ENCODE data around the gene D2HGDH.
A peak's percentile ranks its signal among the peaks of the same experiment; 100 is the strongest.
"Not testable (repeated sequence)": the region's sequence is repeated elsewhere in the genome, so short reads cannot be mapped to it uniquely, and the experiment has no call there.

Gene D2HGDH

DNA sequence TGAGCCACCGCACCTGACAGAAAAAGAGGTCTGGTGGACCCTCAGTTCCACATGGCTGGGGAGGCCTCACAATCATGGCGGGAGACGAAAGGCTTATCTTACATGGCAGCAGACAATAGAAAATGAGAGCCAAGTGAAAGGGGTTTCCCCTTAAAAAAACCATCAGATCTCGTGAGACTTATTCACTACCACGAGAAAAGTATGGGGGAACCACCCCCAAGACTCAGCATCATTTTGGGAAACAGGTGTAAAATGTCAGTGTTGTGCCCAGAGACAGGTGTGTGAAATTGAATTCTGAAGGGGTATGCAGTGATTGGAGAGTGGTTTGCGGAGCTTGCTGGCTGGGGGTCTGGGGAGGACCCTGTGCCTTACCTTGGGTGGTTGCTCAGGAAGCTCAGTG lies 4.6 kb upstream of the D2HGDH start:
- Histone ChIP-seq H3K27me3 (ENCODE audit: control insufficient read depth, insufficient read depth, low read length) (no peaks in the 10 kb centered on the region), H3K9me3 (ENCODE audit: control insufficient read depth, low read length) (no peaks in the 10 kb centered on the region), H3K4me1 (ENCODE audit: control insufficient read depth, insufficient read depth, low read length) (peaks cover 9% of the 10 kb centered on the region), H3K36me3 (ENCODE audit: control insufficient read depth, insufficient read depth, low read length) (no peaks in the 10 kb centered on the region), H3K9ac (ENCODE audit: low read length) (no peak overlapping the region), H3K4me3 (ENCODE audit: low read length) (no peak overlapping the region)

DNA sequence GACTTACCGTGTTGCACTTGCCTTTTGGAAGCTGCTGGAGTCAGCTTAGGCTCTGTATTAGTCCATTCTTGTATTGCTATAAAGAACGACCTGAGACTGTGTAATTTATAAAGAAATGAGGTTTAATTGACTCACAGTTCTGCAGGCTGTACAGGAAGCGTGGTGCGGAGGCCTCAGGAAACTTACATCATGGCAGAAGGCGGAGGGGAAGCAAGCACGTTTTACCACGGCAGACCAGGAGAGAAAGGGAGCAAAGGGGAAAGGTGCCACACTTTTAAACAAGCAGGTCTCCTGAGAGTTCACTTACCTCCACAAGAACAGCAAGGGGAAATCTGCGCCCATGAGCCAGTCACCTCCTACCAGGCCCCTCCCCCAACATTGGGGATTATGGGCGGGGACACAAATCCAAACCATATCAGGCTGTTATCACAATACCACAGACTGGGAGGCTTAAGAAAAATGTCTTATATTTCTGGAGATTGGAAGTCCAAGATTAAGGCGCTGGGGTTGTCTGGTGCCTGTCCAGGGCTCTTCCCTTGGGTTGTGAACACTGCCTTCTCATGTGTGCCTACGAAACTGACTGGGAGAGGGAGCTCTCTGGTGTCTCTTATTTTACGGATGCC lies 3.6 kb upstream of the D2HGDH start:
- H3K9me3 ChIP-seq (ENCODE audit: control insufficient read depth, low read length), result no peaks in the 10 kb centered on the region
- no peaks in the 10 kb centered on the region for H3K36me3 ChIP-seq (ENCODE audit: control insufficient read depth, insufficient read depth, low read length)
- no peak overlapping the region for H3K4me3 ChIP-seq (ENCODE audit: low read length)
- H3K9ac ChIP-seq (ENCODE audit: low read length), result no peak overlapping the region
- H3K27me3 ChIP-seq (ENCODE audit: control insufficient read depth, insufficient read depth, low read length), result no peaks in the 10 kb centered on the region
- H3K4me1 ChIP-seq (ENCODE audit: control insufficient read depth, insufficient read depth, low read length), result peaks cover 9% of the 10 kb centered on the region

DNA sequence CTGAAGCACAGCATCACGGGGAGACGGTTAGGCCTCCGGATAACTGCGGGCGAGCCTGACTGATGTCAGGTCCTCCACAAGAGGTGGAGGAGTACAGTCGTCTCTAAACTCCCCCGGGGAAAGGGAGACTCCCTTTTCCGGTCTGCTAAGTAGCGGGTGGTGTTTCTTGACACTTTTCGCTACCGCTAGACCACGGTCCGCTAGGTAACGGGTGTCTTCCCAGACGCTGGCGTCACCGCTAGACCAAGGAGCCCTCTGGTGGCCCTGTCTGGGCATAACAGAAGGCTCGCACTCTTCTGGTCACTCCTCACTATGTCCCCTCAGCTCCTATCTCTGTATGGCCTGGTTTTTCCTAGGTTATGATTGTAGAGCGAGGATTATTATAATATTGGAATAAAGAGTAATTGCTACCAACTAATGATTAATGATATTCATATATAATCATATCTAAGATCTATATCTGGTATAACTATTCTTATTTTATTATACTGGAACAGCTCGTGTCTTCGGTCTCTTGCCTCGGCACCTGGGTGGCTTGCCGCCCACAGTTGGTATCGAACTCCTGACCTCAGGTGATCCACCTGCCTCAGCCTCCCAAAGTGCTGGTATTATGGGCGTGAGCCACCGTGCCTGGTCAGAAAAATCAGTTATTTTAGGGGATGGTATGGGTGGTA lies 1.8 kb upstream of the D2HGDH start:
- not testable (repeated sequence) for H3K9ac ChIP-seq (ENCODE audit: low read length); H3K4me3 ChIP-seq (ENCODE audit: low read length); H3K27me3 ChIP-seq (ENCODE audit: control insufficient read depth, insufficient read depth, low read length); H3K36me3 ChIP-seq (ENCODE audit: control insufficient read depth, insufficient read depth, low read length); H3K9me3 ChIP-seq (ENCODE audit: control insufficient read depth, low read length); H3K4me1 ChIP-seq (ENCODE audit: control insufficient read depth, insufficient read depth, low read length)

DNA sequence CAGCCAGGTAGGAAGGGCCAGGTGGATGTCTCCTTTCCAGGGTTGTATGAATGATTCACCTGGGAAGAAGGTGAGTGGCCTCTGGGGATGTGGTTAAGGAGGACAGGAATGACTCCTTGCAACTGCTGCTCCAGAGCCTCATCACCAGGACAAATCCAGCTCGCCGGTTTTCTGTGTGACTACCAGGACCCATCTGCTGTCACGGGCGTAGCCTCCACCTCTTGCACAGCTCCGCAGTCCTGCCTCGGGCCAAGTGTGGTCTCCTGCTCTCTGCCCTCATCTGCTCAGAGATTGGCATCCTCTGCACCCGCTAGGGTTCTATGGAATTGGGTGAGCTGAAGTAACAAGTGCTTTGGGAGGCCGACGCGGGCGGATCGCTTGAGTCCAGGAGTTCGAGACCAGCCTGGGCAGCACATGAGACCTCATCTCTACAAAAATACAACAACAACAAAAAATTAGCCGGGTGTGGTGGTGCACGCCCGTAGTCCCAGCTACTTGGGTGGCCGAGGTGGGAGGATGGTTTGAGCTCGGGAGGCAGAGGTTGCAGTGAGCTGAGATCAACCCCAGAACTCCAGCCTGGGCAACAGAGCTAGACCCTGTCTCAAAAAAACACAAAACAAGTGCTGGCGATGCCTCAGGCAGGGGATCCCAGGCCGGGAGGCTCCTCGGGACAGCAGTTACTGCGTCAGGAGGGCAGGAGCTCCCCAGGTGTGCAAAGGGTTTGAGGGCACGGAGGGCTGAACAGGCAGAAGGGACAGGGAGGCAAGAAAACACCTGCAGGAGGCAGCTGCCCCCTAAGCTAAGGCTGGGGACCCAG lies 831 bp upstream of the D2HGDH start:
- Histone ChIP-seq H3K36me3 (ENCODE audit: control insufficient read depth, insufficient read depth, low read length) (no peaks in the 10 kb centered on the region), H3K4me1 (ENCODE audit: control insufficient read depth, insufficient read depth, low read length) (peaks cover 9% of the 10 kb centered on the region), H3K9me3 (ENCODE audit: control insufficient read depth, low read length) (no peaks in the 10 kb centered on the region), H3K4me3 (ENCODE audit: low read length) (peak overlapping the region; percentile 14), H3K27me3 (ENCODE audit: control insufficient read depth, insufficient read depth, low read length) (no peaks in the 10 kb centered on the region), H3K9ac (ENCODE audit: low read length) (peak overlapping the region; percentile 48)

DNA sequence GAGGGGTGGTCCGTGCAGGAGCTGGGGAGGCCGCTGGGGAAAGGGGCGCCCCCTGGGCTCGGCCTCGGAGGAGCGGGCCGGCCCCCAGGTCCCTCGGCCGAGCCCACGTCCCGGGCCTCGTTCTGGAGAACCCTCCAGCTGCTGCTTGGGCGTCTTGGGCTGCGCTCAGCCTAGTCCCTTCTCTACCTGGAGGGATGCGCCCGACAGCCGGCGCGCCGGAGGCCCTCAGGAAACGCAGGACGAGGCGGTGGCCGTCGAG lies 293 bp upstream of the D2HGDH start:
- H3K4me3 ChIP-seq (ENCODE audit: low read length), result peak overlapping the region; percentile 14
- peaks cover 9% of the 10 kb centered on the region for H3K4me1 ChIP-seq (ENCODE audit: control insufficient read depth, insufficient read depth, low read length)
- no peaks in the 10 kb centered on the region for H3K27me3 ChIP-seq (ENCODE audit: control insufficient read depth, insufficient read depth, low read length)
- peak overlapping the region; percentile 48 for H3K9ac ChIP-seq (ENCODE audit: low read length)
- H3K36me3 ChIP-seq (ENCODE audit: control insufficient read depth, insufficient read depth, low read length), result no peaks in the 10 kb centered on the region
- no peaks in the 10 kb centered on the region for H3K9me3 ChIP-seq (ENCODE audit: control insufficient read depth, low read length)

DNA sequence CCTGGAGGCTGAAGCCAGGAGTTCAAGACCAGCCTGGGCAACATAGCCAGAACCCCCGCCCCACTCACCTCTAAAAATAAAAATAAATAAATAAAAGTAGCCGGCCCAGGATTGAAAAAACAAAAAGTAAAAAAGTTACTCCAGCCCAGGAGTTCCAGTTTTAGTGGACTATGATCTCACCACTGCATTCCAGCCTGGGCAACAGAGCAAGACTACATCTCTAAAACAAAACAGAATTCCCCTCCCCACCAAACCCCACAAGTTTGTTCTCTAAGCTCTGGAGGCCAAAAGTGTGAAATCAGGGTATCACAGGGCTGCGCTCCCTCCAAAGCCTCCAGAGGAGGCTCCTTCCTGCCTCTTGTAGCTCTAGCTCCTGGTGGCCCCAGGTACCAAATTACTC lies 1.7 kb downstream of the D2HGDH start:
- H3K9ac ChIP-seq (ENCODE audit: low read length), result no peak overlapping the region
- no peaks in the 10 kb centered on the region for H3K36me3 ChIP-seq (ENCODE audit: control insufficient read depth, insufficient read depth, low read length)
- peaks cover 7% of the 10 kb centered on the region for H3K4me1 ChIP-seq (ENCODE audit: control insufficient read depth, insufficient read depth, low read length)
- no peak overlapping the region for H3K4me3 ChIP-seq (ENCODE audit: low read length)
- H3K27me3 ChIP-seq (ENCODE audit: control insufficient read depth, insufficient read depth, low read length), result no peaks in the 10 kb centered on the region
- H3K9me3 ChIP-seq (ENCODE audit: control insufficient read depth, low read length), result no peaks in the 10 kb centered on the region

DNA sequence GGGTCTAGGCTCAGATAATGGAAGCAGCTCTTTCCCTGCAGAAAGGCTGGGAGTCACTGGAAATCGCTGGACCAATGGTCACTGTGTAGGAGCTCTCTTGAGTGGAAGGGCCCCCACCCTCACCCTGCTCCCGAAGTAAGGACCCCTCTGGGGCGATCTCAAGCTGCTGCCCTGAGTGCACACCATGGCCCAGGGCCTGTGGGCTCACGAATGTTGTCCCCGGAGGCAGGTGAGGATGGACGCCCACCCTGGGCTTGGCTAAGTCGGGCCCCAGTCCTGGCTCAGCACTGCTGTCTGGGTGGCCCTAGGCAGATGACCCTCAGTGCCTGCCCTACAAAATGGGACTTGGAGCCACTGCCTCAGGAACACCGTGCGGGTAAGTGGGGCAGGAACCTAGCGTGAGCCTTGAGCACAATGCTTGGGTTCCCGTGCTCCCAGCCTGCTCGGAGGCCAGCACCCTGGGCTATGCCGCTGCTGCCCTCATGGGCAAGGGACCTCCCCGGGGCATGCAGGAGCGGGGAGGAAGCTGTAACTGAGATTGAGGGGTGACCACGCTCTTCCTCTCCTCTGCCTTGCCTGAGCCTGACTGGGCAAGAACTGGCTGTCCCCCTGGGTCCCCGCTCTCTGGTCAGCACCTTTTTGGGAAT lies 3.7 kb downstream of the D2HGDH start:
- no peak overlapping the region for H3K9ac ChIP-seq (ENCODE audit: low read length)
- peaks cover 5% of the 10 kb centered on the region for H3K4me1 ChIP-seq (ENCODE audit: control insufficient read depth, insufficient read depth, low read length)
- no peak overlapping the region for H3K4me3 ChIP-seq (ENCODE audit: low read length)
- H3K9me3 ChIP-seq (ENCODE audit: control insufficient read depth, low read length), result no peaks in the 10 kb centered on the region
- H3K27me3 ChIP-seq (ENCODE audit: control insufficient read depth, insufficient read depth, low read length), result no peaks in the 10 kb centered on the region
- no peaks in the 10 kb centered on the region for H3K36me3 ChIP-seq (ENCODE audit: control insufficient read depth, insufficient read depth, low read length)

DNA sequence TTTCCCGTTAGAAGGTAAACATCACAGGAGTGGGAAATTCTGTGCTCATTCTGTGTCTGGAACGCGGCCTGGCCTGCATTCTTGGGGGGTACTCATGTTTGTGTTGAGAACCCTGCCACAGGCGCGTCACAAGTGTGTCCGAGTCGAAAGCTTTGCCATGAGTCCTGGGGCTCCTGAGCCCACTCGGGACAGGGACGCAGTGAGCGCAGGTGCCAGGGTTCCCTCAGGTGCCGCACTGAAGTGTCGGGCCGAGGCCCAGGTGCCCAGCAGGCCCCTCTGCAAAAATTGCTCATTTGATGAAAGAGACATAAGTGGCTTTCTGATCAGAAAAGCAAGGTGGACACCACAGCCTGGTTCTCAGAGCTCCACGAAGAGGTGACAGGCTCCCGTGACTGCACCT lies 4.7 kb downstream of the D2HGDH start:
- H3K4me3 ChIP-seq (ENCODE audit: low read length), result no peak overlapping the region
- H3K36me3 ChIP-seq (ENCODE audit: control insufficient read depth, insufficient read depth, low read length), result no peaks in the 10 kb centered on the region
- no peaks in the 10 kb centered on the region for H3K9me3 ChIP-seq (ENCODE audit: control insufficient read depth, low read length)
- H3K27me3 ChIP-seq (ENCODE audit: control insufficient read depth, insufficient read depth, low read length), result no peaks in the 10 kb centered on the region
- H3K9ac ChIP-seq (ENCODE audit: low read length), result no peak overlapping the region
- H3K4me1 ChIP-seq (ENCODE audit: control insufficient read depth, insufficient read depth, low read length), result peaks cover under 1% of the 10 kb centered on the region

DNA sequence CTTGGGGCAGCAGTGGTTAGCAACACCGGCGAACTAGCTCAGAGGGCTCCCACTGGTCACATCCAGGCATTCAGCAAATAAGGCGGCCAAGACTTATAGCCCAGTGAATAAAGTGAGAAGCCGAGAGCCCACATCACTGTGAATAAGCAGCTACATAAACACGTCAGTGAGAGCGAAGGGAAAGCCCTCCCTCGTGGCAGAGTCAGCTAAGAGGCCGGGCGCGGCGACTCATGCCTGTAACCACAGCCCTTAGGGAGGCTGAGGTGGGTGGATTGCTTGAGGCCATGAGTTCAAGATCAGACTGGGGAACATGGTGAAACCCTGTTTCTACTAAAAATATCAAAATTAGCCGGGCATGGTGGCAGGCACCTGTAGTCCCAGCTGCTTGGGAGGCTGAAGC lies 5.2 kb downstream of the D2HGDH start:
- H3K9me3 ChIP-seq (ENCODE audit: control insufficient read depth, low read length), result no peaks in the 10 kb centered on the region
- no peaks in the 10 kb centered on the region for H3K4me1 ChIP-seq (ENCODE audit: control insufficient read depth, insufficient read depth, low read length)
- no peak overlapping the region for H3K4me3 ChIP-seq (ENCODE audit: low read length)
- no peak overlapping the region for H3K9ac ChIP-seq (ENCODE audit: low read length)
- no peaks in the 10 kb centered on the region for H3K36me3 ChIP-seq (ENCODE audit: control insufficient read depth, insufficient read depth, low read length)
- H3K27me3 ChIP-seq (ENCODE audit: control insufficient read depth, insufficient read depth, low read length), result no peaks in the 10 kb centered on the region

DNA sequence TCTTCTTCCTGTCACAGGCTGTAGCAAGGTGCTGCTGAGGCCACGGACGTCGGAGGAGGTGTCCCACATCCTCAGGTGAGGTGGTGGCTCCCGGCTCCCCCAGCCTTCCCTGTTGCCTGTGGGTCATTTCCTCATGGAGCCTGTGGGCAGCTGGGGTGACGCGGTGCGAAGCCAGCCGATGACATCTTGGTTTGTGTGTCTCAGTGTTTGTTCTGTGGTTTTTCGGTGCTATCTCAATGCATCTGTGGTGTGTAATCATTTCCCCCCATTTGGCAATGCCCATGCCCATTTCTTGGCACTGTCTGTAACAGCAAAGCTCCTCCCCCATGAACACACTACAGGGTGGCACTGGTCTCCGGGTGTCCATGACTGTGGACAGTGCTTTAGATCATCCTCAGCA lies 6.6 kb downstream of the D2HGDH start:
- H3K9ac ChIP-seq (ENCODE audit: low read length), result no peak overlapping the region
- H3K27me3 ChIP-seq (ENCODE audit: control insufficient read depth, insufficient read depth, low read length), result no peaks in the 10 kb centered on the region
- no peak overlapping the region for H3K4me3 ChIP-seq (ENCODE audit: low read length)
- no peaks in the 10 kb centered on the region for H3K9me3 ChIP-seq (ENCODE audit: control insufficient read depth, low read length)
- H3K4me1 ChIP-seq (ENCODE audit: control insufficient read depth, insufficient read depth, low read length), result no peaks in the 10 kb centered on the region
- no peaks in the 10 kb centered on the region for H3K36me3 ChIP-seq (ENCODE audit: control insufficient read depth, insufficient read depth, low read length)

DNA sequence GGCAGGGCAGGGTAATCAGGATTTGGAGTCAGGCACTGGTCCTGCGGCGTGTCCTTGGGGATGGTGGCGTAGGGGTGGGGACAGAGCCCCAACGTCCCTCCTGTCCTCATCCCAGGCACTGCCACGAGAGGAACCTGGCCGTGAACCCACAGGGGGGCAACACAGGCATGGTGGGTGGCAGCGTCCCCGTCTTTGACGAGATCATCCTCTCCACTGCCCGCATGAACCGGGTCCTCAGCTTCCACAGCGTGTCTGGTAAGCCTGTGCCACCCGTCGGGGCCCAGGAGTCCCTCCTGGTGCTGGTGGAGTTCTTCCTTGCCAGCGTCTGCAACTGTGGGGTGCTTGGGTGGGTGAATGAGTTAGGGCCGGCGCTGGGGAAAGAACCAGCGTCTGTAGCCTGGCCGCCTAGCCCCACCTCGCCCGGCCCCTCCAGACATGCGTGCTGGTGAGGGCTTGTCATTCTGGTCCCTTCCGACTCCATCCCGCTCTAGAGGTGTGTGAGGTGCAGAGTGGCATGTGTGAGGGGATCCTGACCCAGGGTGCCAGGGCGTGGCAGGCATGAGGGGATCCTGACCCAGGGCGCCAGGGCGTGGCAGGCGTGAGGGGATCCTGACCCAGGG lies 8.0 kb downstream of the D2HGDH start:
- H3K4me3 ChIP-seq (ENCODE audit: low read length), result no peak overlapping the region
- no peak overlapping the region for H3K9ac ChIP-seq (ENCODE audit: low read length)
- H3K4me1 ChIP-seq (ENCODE audit: control insufficient read depth, insufficient read depth, low read length), result no peaks in the 10 kb centered on the region
- H3K36me3 ChIP-seq (ENCODE audit: control insufficient read depth, insufficient read depth, low read length), result no peaks in the 10 kb centered on the region
- H3K27me3 ChIP-seq (ENCODE audit: control insufficient read depth, insufficient read depth, low read length), result no peaks in the 10 kb centered on the region
- H3K9me3 ChIP-seq (ENCODE audit: control insufficient read depth, low read length), result no peaks in the 10 kb centered on the region

DNA sequence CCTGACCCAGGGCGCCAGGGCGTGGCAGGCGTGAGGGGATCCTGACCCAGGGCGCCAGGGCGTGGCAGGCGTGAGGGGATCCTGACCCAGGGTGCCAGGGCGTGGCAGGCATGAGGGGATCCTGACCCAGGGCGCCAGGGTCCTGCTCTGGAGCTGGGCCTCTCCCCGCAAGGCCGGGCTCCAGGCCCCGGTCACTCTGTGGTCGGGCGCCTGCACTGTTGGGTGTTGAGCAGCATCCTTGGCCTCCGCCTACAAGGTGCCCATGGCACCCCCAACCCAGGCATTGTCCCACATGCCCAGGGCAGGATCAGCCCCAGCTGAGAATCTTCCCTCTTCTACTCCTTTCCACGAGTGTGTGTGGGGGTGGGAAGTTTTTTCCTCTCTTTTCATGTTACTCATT lies 8.6 kb downstream of the D2HGDH start:
- H3K9me3 ChIP-seq (ENCODE audit: control insufficient read depth, low read length); H3K9ac ChIP-seq (ENCODE audit: low read length); H3K4me3 ChIP-seq (ENCODE audit: low read length); H3K27me3 ChIP-seq (ENCODE audit: control insufficient read depth, insufficient read depth, low read length); H3K36me3 ChIP-seq (ENCODE audit: control insufficient read depth, insufficient read depth, low read length); H3K4me1 ChIP-seq (ENCODE audit: control insufficient read depth, insufficient read depth, low read length): not testable (repeated sequence)
